PC-3 (cell line): Measurements from ENCODE around the gene GPN1. TPM values are rescaled to one million over a fixed set of nuclear protein-coding genes. Genes with fewer than 3 reads are reported as not detected.
A peak's percentile ranks its signal among the peaks of the same experiment; 100 is the strongest.
"Not testable (repeated sequence)": the region's sequence is repeated elsewhere in the genome, so short reads cannot be mapped to it uniquely, and the experiment has no call there.

Experiments
- ATAC-seq: fragments of 200-7000 bp; cut with Tn5 transposase; 2 replicates; pipeline ENCODE4 v1.9.1; 2020; ENCODE audit warnings: mild to moderate bottlenecking, moderate library complexity
- BruUV-seq: library from RNA; stranded (reverse); fragments of 400-500 nt; replicated peaks from 2 replicates; lab custom pipeline; 2021; lab: Mats Ljungman, UMichigan
- CTCF ChIA-PET: fragments of 300-600 bp; sonication (Branson Sonifier 250); formaldehyde crosslinking; loops from one replicate; lab custom pipeline; 2022; ENCODE audit warnings: antibody characterized with exemption; lab: Charles Lee
- POLR2A ChIA-PET: fragments of 300-600 bp; sonication (Branson Sonifier 250); formaldehyde crosslinking; loops from one replicate; lab custom pipeline; 2022; ENCODE audit warnings: antibody characterized with exemption; ENCODE audit not compliant: unreplicated experiment; lab: Charles Lee
- DNase-seq: peaks from one replicate; pipeline ENCODE4 v3.0.0-alpha.2; 2015
- H2AFZ ChIP-seq: fragments of 300-600 bp; sonication (generic); 2 replicates; pipeline ENCODE4 v1.6.0; 2016; ENCODE audit warnings: antibody characterized with exemption, low read length
- H3F3A ChIP-seq: fragments of 300-600 bp; sonication (generic); one replicate; pipeline ENCODE4 v1.6.0; 2017; ENCODE audit warnings: antibody characterized with exemption, low read length, control low read depth, mild to moderate bottlenecking; ENCODE audit not compliant: unreplicated experiment
- H3K27ac ChIP-seq: fragments of 300-600 bp; sonication (generic); 2 replicates; pipeline ENCODE4 v1.5.1; 2016; ENCODE audit warnings: mild to moderate bottlenecking, low read length
- H3K27me3 ChIP-seq: fragments of 300-600 bp; sonication (generic); 2 replicates; pipeline ENCODE4 v1.6.1; 2016; ENCODE audit warnings: low read length, mixed read lengths
- H3K36me3 ChIP-seq: fragments of 300-600 bp; sonication (generic); 2 replicates; pipeline ENCODE4 v1.6.1; 2016; ENCODE audit warnings: low read depth, mixed run types, low read length, mixed read lengths
- H3K4me1 ChIP-seq: fragments of 300-600 bp; sonication (generic); 2 replicates; pipeline ENCODE4 v1.5.1; 2016; ENCODE audit warnings: low read length; ENCODE audit not compliant: insufficient read depth
- H3K4me2 ChIP-seq: fragments of 300-600 bp; sonication (generic); 2 replicates; pipeline ENCODE4 v1.6.0; 2016; ENCODE audit warnings: low read length
- H3K4me3 ChIP-seq: fragments of 300-600 bp; sonication (generic); 2 replicates; pipeline ENCODE4 v1.5.1; 2016; ENCODE audit warnings: mild to moderate bottlenecking, low read length, mixed read lengths
- H3K79me2 ChIP-seq: fragments of 300-600 bp; sonication (generic); 2 replicates; pipeline ENCODE4 v1.6.1; 2017; ENCODE audit warnings: low read length, mixed read lengths
- H3K9ac ChIP-seq: fragments of 300-600 bp; sonication (generic); 2 replicates; pipeline ENCODE4 v1.6.0; 2016; ENCODE audit warnings: mild to moderate bottlenecking, low read length
- H3K9me2 ChIP-seq: fragments of 300-600 bp; sonication (generic); replicated peaks from 2 replicates; pipeline ENCODE4 v1.6.1; 2016; ENCODE audit warnings: mixed run types, low read length, mixed read lengths
- H3K9me3 ChIP-seq: fragments of 300-600 bp; sonication (generic); 2 replicates; pipeline ENCODE4 v1.6.1; 2016; ENCODE audit warnings: low read length, mixed read lengths
- H4K20me1 ChIP-seq: fragments of 300-600 bp; sonication (generic); 2 replicates; pipeline ENCODE4 v1.6.1; 2016; ENCODE audit warnings: low read length, mixed read lengths
- EZH2 ChIP-seq: fragments of 300-600 bp; sonication (generic); IDR thresholded peaks from one replicate; pipeline ENCODE4 v1.6.1; 2017; ENCODE audit warnings: antibody characterized with exemption, mild to moderate bottlenecking, low read length; ENCODE audit not compliant: unreplicated experiment
- EZH2phosphoT487 ChIP-seq: fragments of 300-600 bp; sonication (generic); IDR thresholded peaks from 2 replicates; pipeline ENCODE4 v1.6.1; 2018; ENCODE audit warnings: mild to moderate bottlenecking, antibody characterized with exemption, low read length, borderline replicate concordance
- intact Hi-C: fragments of 100-400 bp; cut with micrococcal nuclease; formaldehyde crosslinking; loops from 2 replicates; pipeline ENCODE4 v1.9.0; 2023
- total RNA-seq: library from RNA; depleted of rRNA; stranded (reverse); fragments of >200 nt; gene quantifications from 2 replicates; pipeline ENCODE4 v1.2.3, GENCODE V29; 2014
- TF ChIP-seq, protein P1 (sequence below): fragments of 300-600 bp; sonication (generic); conservative IDR thresholded peaks from 2 replicates; pipeline ENCODE4 v1.5.1; 2017; ENCODE audit warnings: antibody characterized with exemption, low read depth, mild to moderate bottlenecking, low read length

Gene GPN1
- total RNA-seq, 1 experiment from 2014 or later, result 46.8 TPM

DNA sequence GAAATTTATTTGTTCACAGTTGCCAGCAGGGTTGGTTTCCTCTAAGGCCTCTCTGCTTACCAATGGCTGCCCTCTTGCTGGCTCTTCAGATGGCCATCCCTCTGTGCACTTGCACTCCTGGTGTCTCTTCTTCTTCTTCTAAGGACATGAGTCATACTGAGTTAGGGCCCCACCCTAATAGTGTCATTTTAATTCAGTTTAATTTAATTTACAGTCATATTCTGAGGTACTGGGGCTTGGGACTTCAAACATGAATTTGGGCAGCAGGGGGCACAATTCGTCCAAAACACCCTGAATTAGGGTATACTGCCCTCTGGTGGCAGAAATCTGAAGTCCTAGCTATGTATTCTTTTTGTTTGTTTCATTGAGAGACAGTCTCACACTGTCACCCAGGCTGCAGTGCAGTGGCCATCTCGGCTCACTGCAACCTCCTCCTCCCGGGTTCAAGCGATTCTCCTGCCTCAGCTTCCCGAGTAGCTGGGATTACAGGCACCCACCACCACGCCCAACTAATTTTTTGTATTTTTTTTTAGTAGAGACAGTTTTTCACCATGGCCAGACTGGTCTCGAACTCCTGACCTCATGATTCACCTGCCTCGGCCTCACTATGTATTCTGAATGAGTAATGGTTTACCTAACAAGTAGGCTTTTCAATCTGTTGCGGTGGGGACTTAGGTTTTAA, 54.7 kb downstream of the GPN1 start:
- CTCF ChIA-PET, result interaction anchor here (0.5 to 2.3 kb wide), 7 partner anchors 8 to 362 kb away, joined by 3 to 8 read pairs (median 7); partner anchors contain the start of genes CCDC121 and GPN1
- POLR2A ChIA-PET, result no interaction called here
- Histone ChIP-seq H3K9me2 (no peaks in the 10 kb centered on the region), H3K4me3 (no peak overlapping the region), H3F3A (peaks cover 7% of the 10 kb centered on the region), H4K20me1 (no peaks in the 10 kb centered on the region), H3K4me2 (peak overlapping the region; percentile 51), H3K4me1 (peaks cover 29% of the 10 kb centered on the region), H3K27ac (peak overlapping the region; percentile 79), H3K9me3 (no peaks in the 10 kb centered on the region), H3K36me3 (peaks cover 32% of the 10 kb centered on the region), H2AFZ (no peak overlapping the region), H3K79me2 (no peaks in the 10 kb centered on the region), H3K9ac (peak overlapping the region; percentile 43; the same call in 1 of the 2 replicates), H3K27me3 (no peaks in the 10 kb centered on the region)
- BruUV-seq, result no TSS peak
- ATAC-seq (peak; percentile 82), DNase-seq (peak; percentile 98)
- intact Hi-C loops, result loop anchor here (1.0 kb wide), 1 partner anchor 275 kb away; no protein-coding TSS in a partner anchor
- no peak for TF ChIP-seq EZH2
- TF ChIP-seq, protein P1, sequence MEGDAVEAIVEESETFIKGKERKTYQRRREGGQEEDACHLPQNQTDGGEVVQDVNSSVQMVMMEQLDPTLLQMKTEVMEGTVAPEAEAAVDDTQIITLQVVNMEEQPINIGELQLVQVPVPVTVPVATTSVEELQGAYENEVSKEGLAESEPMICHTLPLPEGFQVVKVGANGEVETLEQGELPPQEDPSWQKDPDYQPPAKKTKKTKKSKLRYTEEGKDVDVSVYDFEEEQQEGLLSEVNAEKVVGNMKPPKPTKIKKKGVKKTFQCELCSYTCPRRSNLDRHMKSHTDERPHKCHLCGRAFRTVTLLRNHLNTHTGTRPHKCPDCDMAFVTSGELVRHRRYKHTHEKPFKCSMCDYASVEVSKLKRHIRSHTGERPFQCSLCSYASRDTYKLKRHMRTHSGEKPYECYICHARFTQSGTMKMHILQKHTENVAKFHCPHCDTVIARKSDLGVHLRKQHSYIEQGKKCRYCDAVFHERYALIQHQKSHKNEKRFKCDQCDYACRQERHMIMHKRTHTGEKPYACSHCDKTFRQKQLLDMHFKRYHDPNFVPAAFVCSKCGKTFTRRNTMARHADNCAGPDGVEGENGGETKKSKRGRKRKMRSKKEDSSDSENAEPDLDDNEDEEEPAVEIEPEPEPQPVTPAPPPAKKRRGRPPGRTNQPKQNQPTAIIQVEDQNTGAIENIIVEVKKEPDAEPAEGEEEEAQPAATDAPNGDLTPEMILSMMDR, result peak; percentile 99

DNA sequence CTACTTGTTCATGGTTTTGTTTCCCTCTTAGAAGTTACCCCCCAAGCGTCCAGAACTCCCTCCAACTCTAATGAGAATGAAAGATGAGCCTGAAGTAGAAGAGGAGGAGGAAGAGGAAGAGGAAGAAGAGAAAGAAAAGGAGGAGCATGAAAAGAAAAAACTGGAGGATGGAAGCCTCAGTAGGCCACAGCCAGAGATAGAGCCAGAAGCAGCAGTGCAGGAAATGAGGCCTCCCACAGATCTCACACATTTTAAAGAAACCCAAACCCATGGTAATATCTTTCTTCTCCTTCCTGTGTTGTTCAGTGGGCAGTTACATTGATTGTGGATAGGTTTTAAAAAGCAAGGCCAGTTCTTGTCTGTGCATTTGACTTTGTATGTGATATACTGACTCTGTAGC, 56.2 kb downstream of the GPN1 start:
- POLR2A ChIA-PET, H4K20me1 ChIP-seq, H3K4me2 ChIP-seq, H3K9me3 ChIP-seq, H3K27ac ChIP-seq, H2AFZ ChIP-seq, ATAC-seq, H3F3A ChIP-seq, CTCF ChIA-PET, H3K4me3 ChIP-seq, H3K9me2 ChIP-seq, H3K9ac ChIP-seq, H3K79me2 ChIP-seq, intact Hi-C loops, H3K27me3 ChIP-seq, DNase-seq, BruUV-seq: not testable (repeated sequence)
- peaks cover 30% of the 10 kb centered on the region for H3K36me3 ChIP-seq
- H3K4me1 ChIP-seq, result peaks cover 41% of the 10 kb centered on the region

DNA sequence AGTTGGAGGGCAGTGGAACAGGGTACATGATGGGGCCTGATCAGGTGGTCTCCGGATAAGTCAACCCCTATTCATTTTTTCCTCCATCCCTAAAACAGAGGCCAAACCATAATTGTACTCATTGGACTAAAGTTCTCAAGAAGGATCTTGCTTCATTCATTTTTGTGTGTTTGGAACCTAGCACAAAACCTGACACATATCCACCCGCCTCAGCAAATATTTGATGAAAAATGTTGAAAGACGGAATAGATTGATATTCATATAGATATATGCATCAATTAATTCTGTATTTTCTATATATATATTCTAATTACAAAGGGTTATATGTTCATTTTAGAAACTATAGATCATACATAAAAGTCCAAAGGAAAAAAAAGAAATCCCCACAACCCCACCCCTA, 56.7 kb downstream of the GPN1 start:
- ChIA-PET POLR2A (no interaction called here), CTCF (no interaction called here)
- intact Hi-C loops, result no loop called here
- Histone ChIP-seq H3K36me3 (peaks cover 30% of the 10 kb centered on the region), H3K4me1 (peaks cover 41% of the 10 kb centered on the region), H3K27me3 (no peaks in the 10 kb centered on the region), H2AFZ (no peak overlapping the region), H3K4me3 (no peak overlapping the region), H3K4me2 (no peak overlapping the region), H3K9me3 (no peaks in the 10 kb centered on the region), H3F3A (peaks cover 7% of the 10 kb centered on the region), H3K79me2 (no peaks in the 10 kb centered on the region), H3K9me2 (no peaks in the 10 kb centered on the region), H4K20me1 (no peaks in the 10 kb centered on the region), H3K27ac (no peak overlapping the region), H3K9ac (no peak overlapping the region)
- DNase-seq (no peak), ATAC-seq (no peak)
- no TSS peak for BruUV-seq
- TF ChIP-seq, protein P1, result no peak
- TF ChIP-seq EZH2, result no peak
- no peak for TF ChIP-seq EZH2phosphoT487
